Smooth muscle cell (in vitro differentiated cells): Measurements from ENCODE around the gene FBLN7. TPM values are rescaled to one million over a fixed set of nuclear protein-coding genes. Genes with fewer than 3 reads are reported as not detected.
"Not testable (repeated sequence)": the region's sequence is repeated elsewhere in the genome, so short reads cannot be mapped to it uniquely, and the experiment has no call there.

ENCODE experiments used
- DNase-seq: peaks from one replicate; lab custom pipeline; 2025; ENCODE audit not compliant: unreplicated experiment; lab: John Stamatoyannopoulos, UW
- H2AFZ ChIP-seq: fragments of 200-600 bp; sonication (generic); 2 replicates; pipeline ENCODE4 v1.6.0; 2016; ENCODE audit warnings: antibody characterized with exemption, low read depth, mild to moderate bottlenecking
- H3F3A ChIP-seq: fragments of 200-600 bp; sonication (generic); 2 replicates; pipeline ENCODE4 v1.6.0; 2017; ENCODE audit warnings: antibody characterized with exemption, low read depth
- H3K27ac ChIP-seq: fragments of 200-600 bp; sonication (generic); 2 replicates; pipeline ENCODE4 v1.5.1; 2016; ENCODE audit warnings: low read depth, mild to moderate bottlenecking
- H3K27me3 ChIP-seq: fragments of 200-600 bp; sonication (generic); 2 replicates; pipeline ENCODE4 v1.6.1; 2016; ENCODE audit warnings: low read depth, mild to moderate bottlenecking
- H3K36me3 ChIP-seq: fragments of 200-600 bp; sonication (generic); 2 replicates; pipeline ENCODE4 v1.5.1; 2016; ENCODE audit warnings: low read depth
- H3K4me1 ChIP-seq: fragments of 200-600 bp; sonication (generic); 2 replicates; pipeline ENCODE4 v1.5.1; 2016; ENCODE audit warnings: low read depth
- H3K4me2 ChIP-seq: fragments of 200-600 bp; sonication (generic); 2 replicates; pipeline ENCODE4 v1.6.0; 2016; ENCODE audit warnings: mild to moderate bottlenecking
- H3K4me3 ChIP-seq: fragments of 200-600 bp; sonication (generic); 2 replicates; pipeline ENCODE4 v1.5.1; 2016; ENCODE audit warnings: mild to moderate bottlenecking
- H3K79me2 ChIP-seq: fragments of 200-600 bp; sonication (generic); 2 replicates; pipeline ENCODE4 v1.6.0; 2016; ENCODE audit warnings: low read depth, mild to moderate bottlenecking
- H3K9ac ChIP-seq: fragments of 200-600 bp; sonication (generic); 2 replicates; pipeline ENCODE4 v1.6.0; 2016; ENCODE audit warnings: low read depth
- H3K9me3 ChIP-seq: fragments of 200-600 bp; sonication (generic); replicated peaks from 2 replicates; pipeline ENCODE4 v1.5.1; 2016; ENCODE audit warnings: low read depth
- H4K20me1 ChIP-seq: fragments of 200-600 bp; sonication (generic); 2 replicates; pipeline ENCODE4 v1.6.0; 2016; ENCODE audit warnings: low read depth
- WGBS: methylation state at CpG from one replicate; pipeline ENCODE4 v1.1.7; 2016; ENCODE audit warnings: low lambda C conversion rate; 5-methylcytosine and 5-hydroxymethylcytosine counted together
- polyA plus RNA-seq: library from polyadenylated mRNA; unstranded; fragments of >200 nt; fragmentation: Nextera tagmentation; extraction: Ambion mirVana; gene quantifications from 2 replicates; pipeline ENCODE4 v1.2.1, GENCODE V29; 2016
- total RNA-seq: library from RNA; depleted of rRNA; stranded (reverse); fragments of >200 nt; gene quantifications from 2 replicates; pipeline ENCODE4 v1.2.3, GENCODE V29; 2014
- TF ChIP-seq, protein P1 (sequence below): fragments of 200-600 bp; sonication (generic); IDR thresholded peaks from 2 replicates; pipeline ENCODE4 v1.5.1; 2017; ENCODE audit warnings: borderline replicate concordance, mild to moderate bottlenecking, antibody characterized with exemption; ENCODE audit not compliant: insufficient read depth, poor library complexity, severe bottlenecking

FBLN7 gene
- total and polyA plus RNA-seq, 2 experiments from 2014 or later, result 1.1 to 2.7 TPM

DNA sequence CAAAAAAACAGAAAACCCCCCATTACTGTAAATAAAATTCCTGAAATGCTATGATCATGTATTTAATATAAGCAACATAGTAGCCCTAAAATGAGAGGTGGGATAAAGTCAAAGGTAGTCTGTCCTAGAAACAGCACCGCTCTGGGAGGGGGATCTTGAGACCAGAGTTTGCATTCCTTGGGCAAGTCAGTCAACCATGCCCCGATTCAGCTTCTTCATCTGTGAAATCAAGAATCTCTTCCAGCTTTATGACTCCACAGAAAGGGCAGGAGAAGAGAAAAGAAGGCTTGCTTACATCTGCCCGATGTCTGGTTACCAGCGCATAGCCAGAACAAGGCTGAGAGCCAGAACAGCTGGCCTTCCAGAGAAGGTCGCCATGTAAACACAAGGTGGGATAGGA lies 2.1 kb upstream of the FBLN7 start:
- Histone ChIP-seq H3K9ac (no peak overlapping the region), H3K4me3 (no peak overlapping the region), H3K9me3 (no peaks in the 10 kb centered on the region), H2AFZ (no peak overlapping the region), H3K36me3 (no peaks in the 10 kb centered on the region), H3F3A (no peaks in the 10 kb centered on the region), H3K27me3 (peaks cover 23% of the 10 kb centered on the region), H3K4me2 (no peak overlapping the region), H4K20me1 (no peaks in the 10 kb centered on the region), H3K27ac (no peak overlapping the region), H3K4me1 (no peaks in the 10 kb centered on the region), H3K79me2 (no peaks in the 10 kb centered on the region)
- DNase-seq, result no peak
- TF ChIP-seq, protein P1, sequence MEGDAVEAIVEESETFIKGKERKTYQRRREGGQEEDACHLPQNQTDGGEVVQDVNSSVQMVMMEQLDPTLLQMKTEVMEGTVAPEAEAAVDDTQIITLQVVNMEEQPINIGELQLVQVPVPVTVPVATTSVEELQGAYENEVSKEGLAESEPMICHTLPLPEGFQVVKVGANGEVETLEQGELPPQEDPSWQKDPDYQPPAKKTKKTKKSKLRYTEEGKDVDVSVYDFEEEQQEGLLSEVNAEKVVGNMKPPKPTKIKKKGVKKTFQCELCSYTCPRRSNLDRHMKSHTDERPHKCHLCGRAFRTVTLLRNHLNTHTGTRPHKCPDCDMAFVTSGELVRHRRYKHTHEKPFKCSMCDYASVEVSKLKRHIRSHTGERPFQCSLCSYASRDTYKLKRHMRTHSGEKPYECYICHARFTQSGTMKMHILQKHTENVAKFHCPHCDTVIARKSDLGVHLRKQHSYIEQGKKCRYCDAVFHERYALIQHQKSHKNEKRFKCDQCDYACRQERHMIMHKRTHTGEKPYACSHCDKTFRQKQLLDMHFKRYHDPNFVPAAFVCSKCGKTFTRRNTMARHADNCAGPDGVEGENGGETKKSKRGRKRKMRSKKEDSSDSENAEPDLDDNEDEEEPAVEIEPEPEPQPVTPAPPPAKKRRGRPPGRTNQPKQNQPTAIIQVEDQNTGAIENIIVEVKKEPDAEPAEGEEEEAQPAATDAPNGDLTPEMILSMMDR, result no peak
- 97% methylated on average over 5 of the region's 5 CpGs for WGBS

DNA sequence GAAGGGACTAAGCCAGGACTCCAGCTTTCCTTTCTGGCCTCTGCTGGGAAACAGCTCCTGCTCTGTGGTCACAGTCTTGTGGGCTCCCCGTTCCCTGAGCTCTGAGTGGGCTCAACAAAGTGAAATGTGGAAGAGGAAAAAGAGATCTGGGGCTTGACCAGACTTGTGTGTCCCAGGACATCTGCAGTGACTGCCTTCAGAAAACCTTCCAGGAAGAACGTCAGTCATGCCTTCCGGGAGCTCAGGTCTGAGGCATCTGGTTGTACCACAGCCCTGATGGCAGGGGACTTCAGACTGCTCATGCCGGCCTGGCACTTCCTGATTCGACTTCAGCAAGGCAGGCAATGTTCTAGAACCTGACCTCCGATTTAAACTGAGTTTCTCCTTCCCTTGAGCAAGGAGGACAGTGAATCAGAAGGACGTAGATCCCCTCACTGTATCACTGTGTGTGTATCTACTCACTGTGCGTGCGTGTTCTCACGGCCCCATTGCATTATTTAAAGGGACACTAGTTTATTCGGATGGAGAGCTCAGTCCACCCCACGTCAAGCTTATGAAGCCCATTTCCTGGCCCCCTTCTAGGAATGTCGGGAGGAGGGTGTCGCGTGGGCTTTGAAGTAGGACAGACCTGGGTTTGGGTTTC lies 548 bp upstream of the FBLN7 start:
- Histone ChIP-seq H3K27me3 (peaks cover 27% of the 10 kb centered on the region), H3K4me3 (peak overlapping the region; percentile 52), H3K79me2 (no peaks in the 10 kb centered on the region), H3F3A (no peaks in the 10 kb centered on the region), H2AFZ (peak overlapping the region; percentile 28), H4K20me1 (no peaks in the 10 kb centered on the region), H3K9me3 (no peaks in the 10 kb centered on the region), H3K9ac (no peak overlapping the region), H3K4me2 (peak overlapping the region; percentile 97), H3K4me1 (no peaks in the 10 kb centered on the region), H3K27ac (no peak overlapping the region), H3K36me3 (no peaks in the 10 kb centered on the region)
- WGBS, result 32% methylated on average over 15 of the region's 15 CpGs
- DNase-seq, result no peak
- TF ChIP-seq, protein P1, result no peak

DNA sequence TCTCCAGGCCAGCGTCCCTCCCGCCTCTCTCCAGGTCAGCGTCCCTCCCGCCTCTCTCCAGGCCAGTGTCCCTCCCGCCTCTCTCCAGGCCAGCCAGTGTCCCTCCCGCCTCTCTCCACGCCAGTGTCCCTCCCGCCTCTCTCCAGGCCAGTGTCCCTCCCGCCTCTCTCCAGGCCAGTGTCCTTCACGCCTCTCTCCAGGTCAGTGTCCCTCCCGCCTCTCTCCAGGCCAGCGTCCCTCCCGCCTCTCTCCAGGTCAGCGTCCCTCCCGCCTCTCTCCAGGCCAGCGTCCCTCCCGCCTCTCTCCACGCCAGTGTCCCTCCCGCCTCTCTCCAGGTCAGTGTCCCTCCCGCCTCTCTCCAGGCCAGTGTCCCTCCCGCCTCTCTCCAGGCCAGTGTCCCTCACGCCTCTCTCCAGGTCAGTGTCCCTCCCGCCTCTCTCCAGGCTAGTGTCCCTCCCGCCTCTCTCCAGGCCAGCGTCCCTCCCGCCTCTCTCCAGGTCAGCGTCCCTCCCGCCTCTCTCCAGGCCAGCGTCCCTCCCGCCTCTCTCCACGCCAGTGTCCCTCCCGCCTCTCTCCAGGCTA lies 939 bp downstream of the FBLN7 start:
- H3K36me3 ChIP-seq, H3K4me1 ChIP-seq, H3K9me3 ChIP-seq, DNase-seq, H3K27ac ChIP-seq, H2AFZ ChIP-seq, H3K9ac ChIP-seq, H4K20me1 ChIP-seq, H3F3A ChIP-seq, H3K79me2 ChIP-seq: not testable (repeated sequence)
- H3K27me3 ChIP-seq, result peaks cover 27% of the 10 kb centered on the region
- H3K4me2 ChIP-seq, result peak overlapping the region; percentile 97
- WGBS, result 10% methylated on average over 2 of the region's 32 CpGs
- H3K4me3 ChIP-seq, result peak overlapping the region; percentile 52

DNA sequence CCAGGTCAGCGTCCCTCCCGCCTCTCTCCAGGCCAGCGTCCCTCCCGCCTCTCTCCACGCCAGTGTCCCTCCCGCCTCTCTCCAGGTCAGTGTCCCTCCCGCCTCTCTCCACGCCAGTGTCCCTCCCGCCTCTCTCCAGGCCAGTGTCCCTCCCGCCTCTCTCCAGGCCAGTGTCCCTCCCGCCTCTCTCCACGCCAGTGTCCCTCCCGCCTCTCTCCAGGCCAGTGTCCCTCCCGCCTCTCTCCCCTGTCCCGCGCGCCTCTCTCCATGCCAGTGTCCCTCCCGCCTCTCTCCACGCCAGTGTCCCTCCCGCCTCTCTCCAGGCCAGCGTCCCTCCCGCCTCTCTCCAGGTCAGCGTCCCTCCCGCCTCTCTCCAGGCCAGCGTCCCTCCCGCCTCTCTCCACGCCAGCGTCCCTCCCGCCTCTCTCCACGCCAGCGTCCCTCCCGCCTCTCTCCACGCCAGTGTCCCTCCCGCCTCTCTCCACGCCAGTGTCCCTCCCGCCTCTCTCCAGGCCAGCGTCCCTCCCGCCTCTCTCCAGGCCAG lies 1.5 kb downstream of the FBLN7 start:
- H3K9me3 ChIP-seq, H3K36me3 ChIP-seq, H3K4me1 ChIP-seq, H3K9ac ChIP-seq, H3K4me3 ChIP-seq, H3F3A ChIP-seq, H4K20me1 ChIP-seq, H3K79me2 ChIP-seq, DNase-seq, H2AFZ ChIP-seq, H3K27ac ChIP-seq, H3K4me2 ChIP-seq: not testable (repeated sequence)
- H3K27me3 ChIP-seq, result peaks cover 27% of the 10 kb centered on the region
- WGBS, result 3% methylated on average over 6 of the region's 38 CpGs
